Ovary (tissue), 3 donors: ENCODE data around the gene SND1.

Source experiments
- CTCF ChIP-seq, 3 donors: fragments of 450-650 bp in 2 of 3; fragments of 200-600 bp in 1 of 3; IDR thresholded peaks; one replicate each; pipeline versions ENCODE4 v1.5.1 to v1.8.0; 2016 to 2022; ENCODE audit warnings: antibody characterized with exemption in 3 of 3, mild to moderate bottlenecking in 1 of 3
- EP300 ChIP-seq: sonication (generic); formaldehyde crosslinking; IDR thresholded peaks from one replicate; pipeline ENCODE4 v1.6.1; 2017; ENCODE audit warnings: antibody characterized with exemption
- donor health status: DM: no; HTN: no; CAD: no.

GRCh38 chr7:127816354-127817190 is 164.6 kb downstream of the SND1 start:
- TF ChIP-seq EP300 (no peak), CTCF (IDR thresholded peaks at IDR 0.05) (no peak)
